H1 (cell line): ENCODE measurements around the gene RWDD4. TPM values are rescaled to one million over a fixed set of nuclear protein-coding genes. Genes with fewer than 3 reads are reported as not detected.

Experiments used
- CTCF ChIA-PET: fragments of 300-600 bp; sonication (Branson Sonifier 250); formaldehyde crosslinking; loops from one replicate; lab custom pipeline; 2021; ENCODE audit not compliant: partially characterized antibody; lab: Charles Lee
- POLR2A ChIA-PET: fragments of 300-600 bp; sonication (Branson Sonifier 250); formaldehyde crosslinking; loops from one replicate; lab custom pipeline; 2021; ENCODE audit warnings: inconsistent platforms; ENCODE audit not compliant: partially characterized antibody; lab: Charles Lee
- DNase-seq, 2 experiments: peaks; one replicate each; pipeline versions ENCODE4 v3.0.0 to v3.0.0-alpha.2; 2010 to 2022; ENCODE audit warnings: low spot score in 2 of 2, low read depth in 1 of 2, mixed read lengths in 1 of 2
- FAIRE-seq: peaks from 2 replicates; lab custom pipeline; 2011; peaks lifted over from hg19 to GRCh38; lab: Jason Lieb, UNC
- H2AFZ ChIP-seq: 2 replicates; pipeline ENCODE4 v1.8.1; 2012; ENCODE audit warnings: low read length, inconsistent platforms
- H2AK5ac ChIP-seq: 2 replicates; pipeline ENCODE4 v1.6.1; 2013; ENCODE audit warnings: low read depth, low read length
- H2BK120ac ChIP-seq: replicated peaks from 2 replicates; pipeline ENCODE3; 2013; ENCODE audit warnings: low read depth, low read length, inconsistent platforms
- H2BK12ac ChIP-seq: 2 replicates; pipeline ENCODE4 v1.6.1; 2013; ENCODE audit warnings: low read depth, low read length
- H2BK15ac ChIP-seq: 2 replicates; pipeline ENCODE4 v1.6.1; 2013; ENCODE audit warnings: low read length
- H2BK20ac ChIP-seq: 2 replicates; pipeline ENCODE4 v1.6.1; 2013; ENCODE audit warnings: low read length
- H2BK5ac ChIP-seq: 2 replicates; pipeline ENCODE4 v1.6.1; 2013; ENCODE audit warnings: low read depth, low read length
- H3K14ac ChIP-seq: 2 replicates; pipeline ENCODE4 v1.6.1; 2013; ENCODE audit warnings: inconsistent platforms; ENCODE audit not compliant: insufficient read length
- H3K18ac ChIP-seq: 2 replicates; pipeline ENCODE4 v1.6.1; 2013; ENCODE audit warnings: low read length; ENCODE audit errors: extremely low read depth
- H3K23ac ChIP-seq: 2 replicates; pipeline ENCODE4 v1.6.1; 2013; ENCODE audit warnings: inconsistent platforms; ENCODE audit not compliant: insufficient read length
- H3K23me2 ChIP-seq: 2 replicates; pipeline ENCODE4 v1.6.1; 2013; ENCODE audit warnings: low read depth, low read length
- H3K27ac ChIP-seq: 2 replicates; pipeline ENCODE4 v1.6.1; 2011; ENCODE audit warnings: low read depth, low read length, inconsistent platforms
- H3K27me3 ChIP-seq, 4 experiments: replicated peaks in 1 of 4; 1 replicate in 1 of 4; 2 replicates in 3 of 4; pipeline versions ENCODE4 v1.6.1 to v1.8.1; 2011 to 2013; ENCODE audit warnings: low read length in 3 of 4, mild to moderate bottlenecking in 3 of 4, inconsistent platforms in 2 of 4, mixed read lengths in 2 of 4, moderate library complexity in 1 of 4; ENCODE audit not compliant: control insufficient read depth in 3 of 4, insufficient read depth in 3 of 4; ENCODE audit errors: extremely low read depth in 1 of 4
- H3K36me3 ChIP-seq, 4 experiments: 2 replicates each; pipeline versions ENCODE4 v1.6.1 to v1.8.1; 2011 to 2013; ENCODE audit warnings: mild to moderate bottlenecking in 4 of 4, low read length in 3 of 4, moderate library complexity in 2 of 4, control low read depth in 1 of 4, inconsistent platforms in 1 of 4; ENCODE audit not compliant: insufficient read depth in 4 of 4, control insufficient read depth in 2 of 4
- H3K4ac ChIP-seq: replicated peaks from 2 replicates; pipeline ENCODE3; 2013; ENCODE audit warnings: low read length, low read depth, mixed read lengths, inconsistent platforms; ENCODE audit not compliant: insufficient read length
- H3K4me1 ChIP-seq, 4 experiments: replicated peaks in 1 of 4; 1 replicate in 1 of 4; 2 replicates in 3 of 4; pipeline versions ENCODE4 v1.6.1 to v1.8.1; 2011 to 2013; ENCODE audit warnings: low read length in 3 of 4, inconsistent platforms in 2 of 4, mixed read lengths in 1 of 4; ENCODE audit not compliant: insufficient read depth in 4 of 4, control insufficient read depth in 3 of 4
- H3K4me2 ChIP-seq, 2 experiments: 2 replicates each; pipeline versions ENCODE4 v1.6.1 to v1.8.1; 2011 to 2013; ENCODE audit warnings: low read depth in 2 of 2, low read length in 2 of 2, control low read depth in 1 of 2, inconsistent platforms in 1 of 2, mild to moderate bottlenecking in 1 of 2; ENCODE audit not compliant: insufficient read depth in 1 of 2
- H3K4me3 ChIP-seq, 4 experiments: fragments of 200-600, 300-600 bp in 1 of 4; sonication (generic), shearing (Covaris generic), sonication (Bioruptor Twin) in 1 of 4; 2 replicates each; pipeline versions ENCODE4 v1.5.1 to v1.8.1; 2011 to 2016; ENCODE audit warnings: low read length in 4 of 4, low read depth in 3 of 4, control low read depth in 2 of 4, inconsistent platforms in 2 of 4, mild to moderate bottlenecking in 2 of 4, mixed read lengths in 1 of 4, moderate library complexity in 1 of 4; ENCODE audit not compliant: insufficient read depth in 2 of 4; ENCODE audit errors: extremely low read depth in 1 of 4
- H3K56ac ChIP-seq: replicated peaks from 2 replicates; pipeline ENCODE3; 2013; ENCODE audit warnings: low read depth, mild to moderate bottlenecking, mixed read lengths, low read length, inconsistent platforms; ENCODE audit not compliant: insufficient read length
- H3K79me1 ChIP-seq: 2 replicates; pipeline ENCODE4 v1.6.1; 2013; ENCODE audit warnings: low read depth, low read length, control low read depth
- H3K79me2 ChIP-seq, 2 experiments: 2 replicates each; pipeline versions ENCODE4 v1.6.1 to v1.8.1; 2012 to 2013; ENCODE audit warnings: low read length in 2 of 2, mild to moderate bottlenecking in 2 of 2, inconsistent platforms in 1 of 2; ENCODE audit not compliant: insufficient read depth in 2 of 2, control insufficient read depth in 1 of 2
- H3K9ac ChIP-seq, 4 experiments: replicated peaks in 1 of 4; 1 replicate in 1 of 4; 2 replicates in 3 of 4; pipeline versions ENCODE4 v1.6.1 to v1.8.1; 2011 to 2013; ENCODE audit warnings: low read depth in 3 of 4, low read length in 3 of 4, control low read depth in 2 of 4, mild to moderate bottlenecking in 2 of 4, moderate library complexity in 2 of 4, inconsistent platforms in 1 of 4; ENCODE audit errors: extremely low read depth in 1 of 4
- H3K9me3 ChIP-seq, 2 experiments: 2 replicates each; pipeline versions ENCODE4 v1.6.1 to v1.8.1; 2012 to 2013; ENCODE audit warnings: mild to moderate bottlenecking in 2 of 2, moderate library complexity in 2 of 2, control low read depth in 1 of 2, inconsistent platforms in 1 of 2, low read depth in 1 of 2, low read length in 1 of 2, mixed read lengths in 1 of 2; ENCODE audit not compliant: insufficient read depth in 2 of 2
- H4K20me1 ChIP-seq, 2 experiments: replicated peaks in 1 of 2; 2 replicates each; pipeline versions ENCODE3 to v1.8.1; 2011 to 2013; ENCODE audit warnings: inconsistent platforms in 2 of 2, low read length in 2 of 2, mild to moderate bottlenecking in 1 of 2; ENCODE audit not compliant: insufficient read depth in 2 of 2, control insufficient read depth in 1 of 2
- H4K5ac ChIP-seq: 2 replicates; pipeline ENCODE4 v1.6.1; 2013; ENCODE audit warnings: low read length, low read depth, mixed read lengths, inconsistent platforms; ENCODE audit not compliant: insufficient read length
- H4K8ac ChIP-seq: 2 replicates; pipeline ENCODE4 v1.8.0; 2013; ENCODE audit warnings: mild to moderate bottlenecking, moderate library complexity, low read length, inconsistent platforms; ENCODE audit not compliant: insufficient read depth; ENCODE audit errors: extremely low read depth
- H4K91ac ChIP-seq: replicated peaks from 2 replicates; pipeline ENCODE3; 2013; ENCODE audit warnings: low read length, mixed read lengths, inconsistent platforms; ENCODE audit not compliant: insufficient read length
- CTCF ChIP-seq, 3 experiments: IDR thresholded peaks; 1 replicate in 2 of 3; 2 replicates in 1 of 3; pipeline versions ENCODE4 v1.5.1 to v1.6.1; 2011; ENCODE audit warnings: low read length in 3 of 3, mild to moderate bottlenecking in 3 of 3, inconsistent platforms in 2 of 3, low read depth in 1 of 3, moderate library complexity in 1 of 3; ENCODE audit not compliant: insufficient read depth in 1 of 3; ENCODE audit errors: control extremely low read depth in 1 of 3
- MAFK ChIP-seq: IDR thresholded peaks from 2 replicates; pipeline ENCODE4 v1.6.1; 2012; ENCODE audit warnings: low read depth, mild to moderate bottlenecking, improper control_type of control experiment, low read length
- RAD21 ChIP-seq, 2 experiments: IDR thresholded peaks in 1 of 2; conservative IDR thresholded peaks in 1 of 2; 2 replicates each; pipeline ENCODE4 v1.6.1; 2011; ENCODE audit warnings: low read depth in 2 of 2, low read length in 2 of 2, improper control_type of control experiment in 1 of 2, inconsistent platforms in 1 of 2, mild to moderate bottlenecking in 1 of 2, moderate library complexity in 1 of 2
- WGBS, 2 experiments: shearing (Covaris generic) in 1 of 2; methylation state at CpG; one replicate each; pipeline versions ENCODE4 v1.1.6 to v1.1.7; 2013 to 2015; ENCODE audit warnings: low lambda C conversion rate in 2 of 2, mixed read lengths in 2 of 2, inconsistent platforms in 1 of 2, low coverage in 1 of 2, missing lambda C conversion rate in 1 of 2; ENCODE audit not compliant: insufficient replicate concordance in 2 of 2, insufficient coverage in 1 of 2, insufficient read length in 1 of 2; ENCODE audit errors: extremely low coverage in 1 of 2, missing lambda C conversion rate in 1 of 2; 5-methylcytosine and 5-hydroxymethylcytosine counted together
- polyA plus RNA-seq, 7 experiments: library from polyadenylated mRNA; depleted of rRNA in 3 of 7; stranded (reverse) in 5 of 7; unstranded in 2 of 7; fragments of >200 nt in 5 of 7; fragments of 200-250 nt in 2 of 7; gene quantifications; 1 replicate in 5 of 7; 2 replicates in 1 of 7; 4 replicates in 1 of 7; pipeline versions ENCODE4 v1.2.1 to v1.2.3, GENCODE V29; 2011 to 2013; ENCODE audit warnings: missing spikeins in 2 of 7, mixed read lengths in 2 of 7
- total RNA-seq: library from RNA; stranded (reverse); fragmentation: NEBNext Ultra II Directional; extraction: Animal tissue kit (Norgen Biotek cat#: 25700); gene quantifications from 2 replicates; pipeline ENCODE4 v1.2.1, GENCODE V29; 2021

RWDD4 gene
- total and polyA plus RNA-seq, 2 of the 8 experiments (the other 6 are each of a cell fraction or from before 2014, with no cell fraction given), result 5.4 to 18.9 TPM

- no peak overlapping the region for H4K5ac ChIP-seq
Observed at GRCh38 chr4:183602557-183603027, 56.4 kb downstream of the RWDD4 start.

More at GRCh38 chr4:183602557-183603027, 56.4 kb downstream of the RWDD4 start:
- POLR2A ChIA-PET, result interaction anchor here (0.6 to 1.1 kb wide), 5 partner anchors 9 to 474 kb away, joined by 3 to 4 read pairs (median 3); no protein-coding TSS in a partner anchor
- peak in 1 of 2 experiments; percentile 55 for DNase-seq
- Histone ChIP-seq H2BK20ac (no peak overlapping the region), H3K27ac (no peak overlapping the region), H2BK5ac (no peak overlapping the region), H3K23ac (no peak overlapping the region), H3K36me3 (no peaks in the 10 kb centered on the region), H4K20me1 (no peaks in the 10 kb centered on the region), H3K4me3 (no peak overlapping the region), H3K9ac (no peak overlapping the region), H3K23me2 (no peaks in the 10 kb centered on the region), H4K91ac (no peak overlapping the region), H2BK120ac (no peak overlapping the region), H4K8ac (no peak overlapping the region), H3K79me1 (no peaks in the 10 kb centered on the region), H3K79me2 (no peaks in the 10 kb centered on the region), H3K14ac (no peak overlapping the region), H3K4me1 (0 out of 7 replicates have a peak, but pooled peaks cover 0 to 2% (median 0%) of the 10 kb centered on the region in 4 experiments), H2AFZ (peak overlapping the region; percentile 99), H3K4ac (no peak overlapping the region), H2BK15ac (no peak overlapping the region), H2BK12ac (no peak overlapping the region), H3K4me2 (no peak overlapping the region), H2AK5ac (no peak overlapping the region), H3K56ac (no peak overlapping the region), H3K9me3 (no peaks in the 10 kb centered on the region), H3K27me3 (no peaks in the 10 kb centered on the region), H3K18ac (no peak overlapping the region)
- WGBS, 2 experiments, result 74% methylated on average over 6 of the region's 6 CpGs; no CpG with 5 or more reads in 1 of the 2 experiments
- peak; percentile 50 for FAIRE-seq
- CTCF ChIA-PET, result interaction anchor here (0.7 to 4.5 kb wide), 14 partner anchors 9 to 187 kb away, joined by 3 to 21 read pairs (median 4); no protein-coding TSS in a partner anchor
- TF ChIP-seq CTCF (IDR thresholded peaks at IDR 0.05; ENCODE audit: control extremely low read depth in 1 of 3, insufficient read depth in 1 of 3, low read depth in 1 of 3, low read length in 3 of 3) (peak in 2 of 3 experiments; percentile 8 to 19; a peak in 2 of 4 replicates), RAD21 (IDR thresholded peaks at IDR 0.05 in 1 of 2, conservative IDR thresholded peaks at IDR 0.05 in 1 of 2; ENCODE audit: low read depth in 2 of 2, low read length in 2 of 2) (peak; percentile 32 to 40; a peak in 3 of 4 replicates), MAFK (no peak)
